GM19324 (cell line): ENCODE measurements around the gene SCG3.

Experiments used
- ATAC-seq: cut with Tn5 transposase; IDR thresholded peaks from one replicate; pipeline ENCODE4 v1.9.1; 2021; ENCODE audit warnings: mild to moderate bottlenecking, moderate library complexity; ENCODE audit not compliant: unreplicated experiment, low FRiP score

SCG3 gene

DNA sequence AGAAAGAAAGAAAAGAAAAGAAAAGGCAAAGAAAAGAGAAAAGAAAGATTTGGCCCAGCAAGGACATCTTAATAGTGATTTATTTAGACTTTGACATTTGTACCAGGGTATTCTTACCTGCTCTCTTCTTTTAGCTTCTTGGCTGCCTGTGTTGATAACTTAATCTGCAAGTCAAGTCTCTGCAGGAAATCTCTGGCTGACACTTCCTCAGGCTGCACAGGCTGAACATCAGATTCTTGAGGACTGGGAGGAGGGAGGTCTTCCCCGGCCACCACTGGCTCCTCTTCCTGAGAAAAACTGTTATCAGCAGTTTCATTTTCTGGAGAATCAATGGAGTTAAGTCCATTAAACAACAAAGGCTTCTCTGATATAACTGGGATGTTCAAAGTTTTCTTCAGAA is 43.4 kb downstream of the SCG3 start:
- no peak for ATAC-seq

DNA sequence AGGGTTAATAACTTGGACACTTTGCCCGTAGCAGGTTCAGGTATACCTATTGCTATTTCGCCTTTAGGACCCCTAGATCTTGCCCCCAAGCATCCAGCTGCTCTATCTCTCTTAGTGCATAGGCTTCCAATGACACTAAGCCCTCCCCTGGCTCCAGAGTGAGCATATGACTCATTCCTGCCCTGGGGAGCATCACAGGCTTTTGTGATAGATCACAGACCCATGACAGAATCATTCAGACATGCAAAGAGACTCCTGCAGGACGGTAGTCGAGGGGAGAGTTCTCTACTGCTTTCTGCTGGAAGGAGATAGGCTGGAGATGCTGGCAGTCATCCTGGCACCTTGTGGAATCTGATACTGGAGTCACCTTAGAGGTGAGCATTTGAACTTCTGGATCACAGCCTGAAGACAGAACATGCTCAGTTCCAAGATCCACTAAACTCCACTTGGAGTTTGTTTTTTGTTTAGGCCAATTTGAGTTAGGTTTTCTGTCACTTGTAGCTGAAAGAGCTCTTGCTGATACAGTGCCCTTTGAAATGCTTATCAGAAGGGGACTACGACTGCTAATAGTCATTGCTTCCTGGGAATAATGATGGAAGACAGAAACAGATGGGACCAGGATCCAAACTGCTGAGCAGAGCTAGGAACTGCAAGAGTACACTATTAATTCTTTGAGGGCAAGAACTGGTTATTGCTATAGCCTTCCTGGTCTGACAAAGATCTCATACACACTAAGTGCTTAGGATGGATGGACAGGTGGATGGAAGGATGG is 45.2 kb downstream of the SCG3 start:
- no peak for ATAC-seq

DNA sequence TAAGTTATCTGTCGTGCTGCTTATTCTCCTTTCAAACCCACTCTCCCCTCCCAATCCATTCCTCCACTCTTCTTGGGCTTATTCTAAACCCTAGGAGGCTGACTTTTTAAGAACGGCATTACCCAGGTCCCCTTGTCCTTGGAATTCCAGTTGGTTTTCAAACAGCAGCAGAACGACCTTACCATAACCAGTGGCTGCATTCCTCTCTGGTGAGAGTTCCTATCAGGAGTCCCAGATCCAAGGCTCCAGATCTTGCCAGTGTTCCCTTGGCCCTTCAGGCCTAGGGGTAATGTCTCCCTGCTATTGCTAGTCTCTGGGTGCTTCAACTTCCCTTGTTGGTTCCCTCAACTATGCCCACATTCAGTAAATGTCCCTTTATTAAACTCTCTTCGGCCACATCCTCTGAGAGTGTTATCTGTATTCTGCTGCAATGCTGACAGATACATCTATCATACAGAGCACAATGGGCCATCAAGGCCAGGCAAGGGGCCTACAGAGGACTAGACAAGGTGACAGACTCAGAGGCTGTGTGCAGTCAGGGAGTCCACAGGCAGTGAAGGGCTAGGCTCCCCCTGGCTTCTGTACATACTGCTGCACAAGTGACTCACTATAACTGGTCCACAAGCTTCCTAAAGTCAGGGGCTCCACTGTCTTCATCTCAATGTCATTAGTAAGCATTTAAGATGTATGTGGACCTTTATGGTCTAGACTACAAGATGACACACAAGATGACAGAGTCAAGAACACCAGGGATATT is 46.0 kb downstream of the SCG3 start:
- no peak for ATAC-seq

DNA sequence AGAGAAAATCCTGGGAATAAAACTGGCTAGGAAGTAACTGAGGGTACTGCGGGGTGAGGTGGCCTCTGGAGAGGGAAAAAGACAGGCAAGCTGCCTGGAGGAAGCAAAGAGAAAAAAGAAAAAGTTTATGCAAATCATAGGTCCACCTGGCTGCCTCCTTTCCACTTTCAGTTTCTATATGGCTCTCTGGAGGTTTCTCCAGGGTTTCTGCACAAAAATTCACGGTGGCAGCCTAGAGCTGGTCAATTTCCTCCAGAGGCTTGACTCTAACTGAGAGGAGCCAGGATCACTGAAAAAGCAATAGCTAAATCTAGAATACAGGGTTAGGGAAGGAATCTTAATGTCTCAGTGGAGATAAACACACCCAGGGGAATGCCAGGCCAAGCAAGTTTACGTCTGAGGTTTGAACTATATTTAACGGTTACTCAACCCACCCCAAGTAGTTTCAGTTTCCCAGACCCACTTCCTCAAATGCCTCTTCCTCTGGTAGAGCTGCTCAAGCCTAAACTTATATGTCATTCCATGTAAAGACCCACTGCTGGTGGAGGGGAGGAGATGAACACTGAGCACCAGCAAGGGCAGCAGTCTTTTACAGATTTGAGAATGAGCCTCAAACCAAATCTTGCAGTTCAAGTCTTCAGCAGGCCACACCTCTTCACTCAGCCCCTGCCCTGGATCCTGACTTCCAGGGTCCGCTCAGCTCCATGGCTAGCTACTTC is 50.4 kb downstream of the SCG3 start:
- ATAC-seq = peak; percentile 63

DNA sequence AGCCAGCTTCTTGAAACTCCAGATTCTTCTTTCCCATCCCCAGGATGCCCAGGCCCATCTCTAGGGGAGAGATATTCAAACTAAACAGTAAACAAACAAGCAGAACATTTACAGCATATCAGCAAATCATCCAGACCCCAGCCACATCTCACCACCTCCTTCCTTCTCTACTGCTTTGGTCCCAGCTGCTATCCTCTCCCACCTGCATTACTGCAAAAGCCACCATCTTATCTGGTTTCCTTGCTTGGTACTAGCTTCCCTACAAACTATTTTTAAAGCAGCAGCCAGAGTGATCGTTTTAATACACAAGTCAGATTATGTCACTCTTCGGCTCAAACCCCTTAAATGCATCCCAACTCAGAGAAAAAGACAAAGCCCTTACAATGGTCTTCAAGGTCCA is 51.3 kb downstream of the SCG3 start:
- no peak for ATAC-seq

DNA sequence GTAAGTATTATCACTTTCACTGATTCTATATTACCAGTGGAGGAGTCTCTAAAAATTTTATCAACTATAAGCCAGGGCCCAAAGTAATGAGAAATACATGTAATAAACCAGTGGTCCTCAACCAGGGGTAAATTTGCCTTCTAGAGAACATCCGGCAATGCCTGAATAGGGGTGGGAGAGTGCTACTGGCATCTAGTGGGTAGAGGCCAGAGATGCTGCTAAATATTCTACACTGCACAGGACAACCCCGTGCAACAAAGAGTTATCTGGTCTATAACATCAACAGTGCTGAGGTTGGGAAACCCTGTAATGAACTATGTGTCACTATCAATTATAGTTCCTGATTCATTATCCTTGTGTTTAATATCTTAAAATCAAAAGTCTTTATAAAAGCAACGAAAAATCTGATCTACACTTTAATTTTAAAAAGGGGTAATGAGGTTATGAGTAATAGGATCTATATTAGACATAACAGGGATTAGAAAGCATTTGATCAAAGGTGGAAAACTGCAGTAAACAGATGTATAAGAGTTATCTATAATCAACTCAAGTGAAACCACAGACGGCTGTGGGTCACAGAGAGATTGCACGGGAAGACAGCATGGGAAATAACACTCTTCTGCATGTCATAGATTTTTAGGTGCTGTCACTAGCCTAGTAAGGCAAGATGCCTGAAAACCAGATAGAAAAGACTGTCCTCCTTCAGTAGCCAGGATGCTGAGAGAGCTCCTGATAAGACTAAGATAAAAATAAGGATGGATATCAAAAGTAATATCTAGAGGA is 54.1 kb downstream of the SCG3 start:
- no peak for ATAC-seq

DNA sequence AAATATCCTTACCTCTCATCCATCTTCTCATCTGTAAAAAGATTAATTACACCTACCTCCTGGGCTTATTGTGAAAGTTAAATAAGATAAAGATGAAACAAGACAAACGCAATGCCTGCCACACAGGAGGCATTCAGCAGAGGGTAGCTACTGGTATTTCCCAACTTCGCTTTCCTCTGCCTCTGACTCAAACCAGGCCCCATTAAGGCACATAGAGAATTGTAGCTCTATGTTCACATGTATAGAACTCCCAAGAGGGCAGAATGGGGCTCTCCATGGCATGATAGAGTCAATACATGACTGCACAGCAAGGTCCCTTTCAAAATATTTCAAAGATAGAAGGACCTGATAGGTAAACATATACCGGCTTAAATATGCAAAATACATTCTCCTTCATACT is 54.8 kb downstream of the SCG3 start:
- ATAC-seq = no peak

DNA sequence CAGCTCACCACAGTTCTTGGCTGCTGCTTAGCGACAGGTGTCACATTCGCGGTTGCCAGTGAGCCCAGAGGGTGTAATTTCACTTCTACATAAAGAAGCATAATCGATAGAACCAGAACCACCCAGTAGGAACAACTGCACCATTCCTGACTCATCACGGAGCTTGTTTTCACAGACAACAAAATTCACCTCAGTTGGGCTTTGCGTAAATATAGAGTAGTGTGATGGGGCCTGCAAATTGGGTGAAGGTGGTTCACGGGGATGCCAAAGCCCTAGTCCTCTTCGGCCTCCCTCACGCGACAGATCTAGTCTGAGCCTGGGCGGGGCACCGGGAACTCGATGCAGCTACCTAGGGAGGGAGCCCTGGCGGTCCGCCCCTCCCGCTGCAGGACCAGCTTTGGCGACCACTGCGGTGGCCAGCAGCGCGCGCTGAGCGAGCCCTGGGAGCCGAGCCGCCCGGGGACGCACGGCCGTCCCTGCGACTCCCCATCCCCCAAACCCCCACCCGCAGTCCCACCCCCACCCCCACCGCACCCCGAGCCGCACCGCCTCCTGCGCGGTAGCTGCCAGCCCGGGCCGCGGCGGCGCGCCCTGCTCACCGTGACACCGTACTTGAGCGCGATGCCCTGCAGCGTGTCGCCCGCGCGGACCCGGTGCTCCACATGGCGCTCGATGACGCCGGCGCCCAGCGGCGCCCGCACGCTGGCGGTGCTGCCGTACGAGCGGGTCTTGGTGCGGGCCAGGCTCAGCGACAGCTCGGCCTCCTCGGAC is 55.6 kb downstream of the SCG3 start:
- ATAC-seq = peak; percentile 39

DNA sequence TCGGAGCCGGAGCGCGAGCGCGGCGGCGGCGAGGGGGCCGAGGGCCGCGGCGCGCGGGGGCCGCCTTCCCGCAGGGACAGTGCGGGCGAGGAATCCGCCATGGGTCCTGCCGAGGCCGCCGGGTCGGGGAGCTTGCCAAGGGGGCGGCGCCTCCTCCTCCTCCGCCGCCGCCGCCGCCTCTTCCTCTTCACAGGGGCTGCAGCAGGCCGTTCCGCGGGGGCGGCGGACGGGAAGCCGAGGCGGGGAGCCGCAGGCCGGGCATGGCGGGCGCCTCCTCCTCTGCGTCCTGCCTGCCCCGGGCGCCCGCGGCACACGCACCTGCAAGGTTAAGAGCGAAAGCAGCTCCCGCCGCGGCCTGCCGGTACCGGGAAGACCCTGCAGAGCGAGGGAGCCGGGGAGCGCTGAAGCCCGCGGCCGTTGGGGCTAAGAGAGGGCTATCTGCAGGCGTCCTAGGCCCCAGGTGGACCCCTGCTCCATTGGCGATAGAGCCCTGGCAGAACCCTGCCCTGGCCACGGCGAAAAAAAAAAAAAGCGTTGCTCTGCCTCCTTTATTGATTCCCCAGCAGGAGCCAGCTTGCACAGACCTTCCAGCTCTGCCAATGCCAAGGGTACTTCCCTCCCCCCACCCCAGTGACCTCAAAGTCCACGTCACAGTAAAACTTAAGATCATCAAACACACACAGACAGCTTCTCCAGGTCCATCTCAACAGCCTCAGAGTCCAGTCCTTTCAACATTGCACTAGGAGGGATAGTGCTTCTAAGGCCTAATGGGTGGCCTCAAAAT is 56.4 kb downstream of the SCG3 start, which contains the start of gene LYSMD2:
LYSMD2 (minus strand) TSS at position 134 of the 784 bp plus-strand sequence; CDS start at position 101, 33 bp downstream.
- ATAC-seq = peak; percentile 60

DNA sequence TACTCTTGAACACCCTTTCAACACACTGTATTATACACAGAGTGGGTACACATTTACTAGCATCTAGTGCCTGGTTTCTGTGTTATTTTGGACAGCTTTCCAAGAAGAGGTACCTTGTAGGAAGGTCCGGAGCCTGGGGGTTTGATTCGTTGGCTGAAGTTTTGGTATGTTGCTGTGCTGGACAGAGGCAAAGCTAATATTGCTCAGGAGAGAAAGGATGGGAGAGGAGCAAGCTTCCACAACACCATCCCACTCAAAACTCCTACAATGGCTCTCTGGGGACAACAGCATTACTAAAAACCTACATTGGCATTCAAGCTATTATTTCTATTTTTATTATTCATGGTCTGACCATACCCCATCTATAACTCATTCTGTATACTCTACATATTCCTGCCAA is 57.2 kb downstream of the SCG3 start:
- ATAC-seq = no peak

DNA sequence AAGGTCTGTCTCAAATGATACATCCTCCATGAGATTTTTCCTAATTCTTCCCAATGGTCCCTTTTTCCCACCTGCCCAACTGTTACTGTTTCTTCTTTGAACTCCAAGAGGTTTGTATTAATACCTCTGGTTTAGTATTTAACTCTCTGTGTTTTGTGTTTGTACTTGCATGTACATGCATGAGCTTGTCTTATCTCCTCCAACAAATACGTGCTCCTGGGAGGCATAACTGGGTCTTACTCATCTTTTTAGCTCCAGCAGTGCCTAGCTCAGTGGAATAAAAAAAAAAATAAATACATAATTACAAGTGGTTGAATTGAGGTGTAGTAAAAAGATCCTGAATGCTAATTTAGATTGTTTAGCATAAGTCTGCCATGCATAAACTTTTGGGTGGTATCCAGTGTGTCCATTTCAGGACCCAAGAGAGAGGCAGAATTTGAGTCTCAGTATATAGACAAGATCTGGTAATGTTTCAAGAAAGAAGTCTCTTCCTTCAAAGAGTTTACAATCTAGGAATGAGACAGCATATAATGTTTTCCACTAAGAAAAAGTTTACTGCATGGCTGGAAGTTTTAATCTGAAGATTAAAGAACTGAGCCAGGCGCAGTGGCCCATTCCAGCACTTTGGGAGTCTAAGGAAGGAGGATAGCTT is 57.9 kb downstream of the SCG3 start:
- ATAC-seq = no peak

DNA sequence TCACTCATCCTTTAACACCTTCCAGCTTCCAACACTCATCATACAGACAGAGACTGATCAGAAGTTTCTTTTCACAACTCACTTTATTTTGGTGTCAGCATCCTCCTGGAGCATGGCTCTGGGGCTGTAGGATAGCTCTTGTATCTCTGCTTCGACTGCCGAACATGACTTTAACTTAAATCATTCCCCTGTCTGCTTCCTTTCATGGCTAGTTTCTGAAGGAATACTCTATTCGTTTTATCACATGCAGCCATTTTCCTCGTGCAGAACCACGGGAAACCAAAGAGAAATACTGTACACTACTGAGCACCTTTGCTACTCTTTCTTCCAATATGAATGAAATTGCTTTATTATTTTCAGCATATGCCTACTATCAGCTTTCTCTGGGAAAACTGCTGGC is 68.0 kb downstream of the SCG3 start:
- ATAC-seq = no peak

DNA sequence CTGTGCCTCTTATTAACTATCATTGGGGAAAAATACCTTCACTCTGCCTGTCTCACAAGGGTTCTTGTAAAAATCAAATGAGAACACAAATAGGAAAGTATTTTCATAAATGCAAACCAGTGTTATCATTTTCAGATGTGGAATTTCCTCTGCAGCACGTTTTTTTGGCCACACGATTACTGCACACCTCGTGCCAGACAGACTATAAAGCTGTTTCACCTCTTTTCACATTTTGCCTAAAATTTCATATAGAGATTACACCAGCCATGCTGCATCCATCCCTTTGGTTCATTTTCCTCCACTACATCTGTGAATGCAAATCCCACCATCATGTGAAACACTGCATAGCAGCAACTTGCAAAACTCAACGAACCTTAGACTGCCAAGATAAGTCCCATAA is 68.9 kb downstream of the SCG3 start:
- ATAC-seq = no peak

DNA sequence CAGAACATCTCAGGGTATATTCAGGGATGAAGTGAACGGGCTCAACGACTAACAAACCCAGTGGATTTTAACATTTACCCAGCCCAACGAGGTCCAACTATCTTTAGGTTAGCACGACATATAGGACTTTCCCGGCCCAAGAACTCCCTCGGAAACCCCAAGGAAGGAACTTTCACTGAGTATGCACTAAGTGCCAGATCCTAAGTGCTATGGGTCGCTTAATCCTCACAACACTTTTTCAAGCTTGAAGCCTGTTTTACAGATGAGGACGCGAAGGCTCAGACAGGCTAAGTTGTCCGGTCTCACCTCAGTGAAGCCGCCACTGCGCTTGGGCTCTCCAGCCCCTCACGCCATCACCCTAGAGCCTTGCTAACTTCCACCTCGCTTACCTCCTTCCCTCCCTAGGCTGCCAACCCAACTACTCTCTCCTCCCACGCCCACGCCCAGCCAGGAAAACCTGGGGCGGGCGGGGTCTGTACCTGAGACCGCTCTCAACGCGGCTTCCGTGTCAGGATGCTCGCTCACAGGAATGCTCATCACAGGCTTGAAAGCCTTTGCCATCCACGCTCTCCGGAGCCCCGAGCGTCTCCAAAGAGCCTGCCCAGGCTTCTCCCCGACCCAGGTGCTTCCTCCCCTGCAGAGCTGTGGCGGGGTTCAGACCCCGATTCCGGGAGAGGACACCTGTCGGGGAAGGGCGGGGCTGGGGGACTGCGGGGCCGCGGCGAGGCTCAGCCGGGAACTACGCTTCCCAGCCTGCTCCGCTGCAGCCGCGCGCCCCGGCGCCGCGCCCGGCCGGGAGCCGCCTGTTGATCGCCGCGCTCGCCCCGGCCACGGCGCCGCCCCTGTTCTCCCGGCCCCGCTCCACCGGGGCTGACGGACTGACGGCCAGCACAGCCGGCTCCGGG is 69.7 kb downstream of the SCG3 start, which contains the start of gene TMOD2:
TMOD2 (plus strand) TSS at position 806 of the 905 bp plus-strand sequence. CDS start 14,845 bp downstream, outside the sequence.
- peak; percentile 78 for ATAC-seq

DNA sequence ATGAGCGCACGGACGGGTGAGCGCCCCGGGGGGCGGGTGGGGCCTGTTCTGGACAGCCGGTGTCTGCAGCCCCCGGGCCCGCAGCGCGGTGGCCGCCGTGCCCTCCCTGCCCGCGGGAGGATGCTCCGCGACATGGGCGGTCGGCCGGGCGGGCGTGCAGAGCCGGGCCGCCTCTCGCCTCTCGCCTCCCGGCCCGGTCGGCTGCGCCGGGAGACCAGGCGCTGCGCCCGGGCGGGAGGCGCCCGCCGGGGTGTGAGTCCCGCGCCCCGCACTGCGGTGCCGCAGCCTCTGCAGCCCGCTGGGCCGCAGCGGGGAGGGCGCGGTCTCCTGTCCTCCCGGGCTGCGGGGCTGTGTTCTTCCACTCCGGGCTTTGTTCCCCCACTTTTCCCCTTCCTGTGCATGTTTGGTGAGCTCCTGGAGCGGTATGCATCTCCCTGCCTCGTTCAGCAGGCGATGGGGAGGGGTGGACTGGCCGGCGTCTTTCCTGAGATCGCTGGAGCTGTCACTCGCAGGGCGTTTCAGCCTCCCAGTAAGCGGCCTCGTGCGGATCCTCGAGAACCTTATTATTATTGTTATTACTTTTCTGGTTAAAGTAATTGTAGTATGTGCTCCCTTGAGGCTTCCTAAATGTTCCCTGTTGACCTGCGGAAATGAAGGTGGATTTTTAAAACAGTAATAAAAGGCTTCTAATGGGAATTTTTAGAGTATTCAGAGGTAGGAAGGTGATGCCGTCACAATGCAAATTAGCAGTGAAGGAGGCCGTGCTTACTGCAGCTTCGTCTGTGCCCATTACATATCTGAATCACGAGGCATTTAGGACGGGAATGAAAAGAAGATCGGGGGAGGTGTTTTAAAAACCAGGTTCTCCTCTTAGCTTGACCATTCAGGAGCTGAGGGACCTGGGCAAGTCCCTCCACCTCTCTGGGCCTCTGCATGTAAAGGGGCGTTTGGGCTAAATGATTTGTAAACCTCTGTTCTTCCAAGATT is 70.7 kb downstream of the SCG3 start:
- ATAC-seq = peak; percentile 47

DNA sequence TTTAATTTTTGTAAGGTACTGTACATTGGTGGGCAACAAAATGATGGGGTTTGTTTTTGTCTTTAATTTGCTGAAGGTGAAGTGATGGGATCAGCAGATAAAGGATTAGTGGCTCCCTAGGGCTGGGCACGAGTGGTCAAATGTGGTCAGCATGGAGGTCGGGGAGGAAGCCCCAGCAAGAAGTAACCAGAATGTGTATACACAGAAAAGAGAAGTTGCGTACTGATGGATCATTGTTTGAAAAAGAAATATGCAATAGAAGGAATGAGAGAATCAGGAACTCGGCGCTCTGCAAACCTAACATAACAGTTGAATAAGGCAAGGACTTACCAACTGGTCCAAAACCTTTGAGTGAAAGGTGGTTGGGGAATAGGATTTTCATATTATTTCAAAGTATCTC is 71.6 kb downstream of the SCG3 start:
- ATAC-seq = no peak
